ENCODE measurements around the gene SUGP1. TPM values are rescaled to one million over a fixed set of nuclear protein-coding genes. Genes with fewer than 3 reads are reported as not detected.

The SUGP1 gene
- total RNA-seq, 1 donor from 2014 or later: 73.0 TPM

DNA sequence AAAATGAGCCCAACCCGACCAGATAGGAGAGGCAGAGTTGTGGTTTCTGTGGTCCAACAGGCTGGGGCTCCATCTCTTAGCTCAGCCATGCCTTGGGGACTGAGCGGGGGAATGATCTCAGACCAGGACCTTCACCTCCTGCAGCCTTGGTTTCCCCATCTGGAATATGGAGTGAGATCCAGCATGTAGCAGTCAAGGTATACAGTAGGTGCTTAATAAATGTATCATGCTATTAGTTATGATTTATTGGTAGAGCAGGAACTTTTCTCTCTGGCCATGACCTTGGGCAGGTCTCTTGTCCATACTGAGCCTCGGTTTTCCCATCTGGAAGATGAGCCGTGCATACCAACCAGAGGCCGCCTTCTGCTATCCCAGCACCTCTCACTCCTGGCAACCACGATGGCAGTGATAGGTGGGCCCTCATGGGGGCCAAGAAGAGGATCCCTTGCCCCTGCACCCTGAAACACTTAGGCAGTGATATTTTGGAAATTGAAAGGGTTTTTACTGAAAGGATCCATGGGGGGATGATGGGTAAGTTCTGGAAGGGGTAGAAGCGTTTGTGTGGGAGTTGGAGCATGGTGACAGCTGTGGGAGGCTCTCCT, 56.3 kb downstream of the SUGP1 start:
- Mint-ChIP-seq H3K9me3 (no peaks in the 10 kb centered on the region), H3K4me1 (peaks cover 13% of the 10 kb centered on the region), H3K27me3 (peaks cover 27% of the 10 kb centered on the region), H3K36me3 (ENCODE audit: low read depth) (no peaks in the 10 kb centered on the region), H3K27ac (no peak overlapping the region), H3K4me3 (no peak overlapping the region)
- intact Hi-C loops (cut with micrococcal nuclease): no loop called here
- TF ChIP-seq CTCF (IDR thresholded peaks at IDR 0.05): no peak
- POLR2A ChIA-PET: no interaction called here
- CTCF ChIA-PET: no interaction called here
- DNase-seq: no peak
- ATAC-seq (ENCODE audit: low read depth): no peak

DNA sequence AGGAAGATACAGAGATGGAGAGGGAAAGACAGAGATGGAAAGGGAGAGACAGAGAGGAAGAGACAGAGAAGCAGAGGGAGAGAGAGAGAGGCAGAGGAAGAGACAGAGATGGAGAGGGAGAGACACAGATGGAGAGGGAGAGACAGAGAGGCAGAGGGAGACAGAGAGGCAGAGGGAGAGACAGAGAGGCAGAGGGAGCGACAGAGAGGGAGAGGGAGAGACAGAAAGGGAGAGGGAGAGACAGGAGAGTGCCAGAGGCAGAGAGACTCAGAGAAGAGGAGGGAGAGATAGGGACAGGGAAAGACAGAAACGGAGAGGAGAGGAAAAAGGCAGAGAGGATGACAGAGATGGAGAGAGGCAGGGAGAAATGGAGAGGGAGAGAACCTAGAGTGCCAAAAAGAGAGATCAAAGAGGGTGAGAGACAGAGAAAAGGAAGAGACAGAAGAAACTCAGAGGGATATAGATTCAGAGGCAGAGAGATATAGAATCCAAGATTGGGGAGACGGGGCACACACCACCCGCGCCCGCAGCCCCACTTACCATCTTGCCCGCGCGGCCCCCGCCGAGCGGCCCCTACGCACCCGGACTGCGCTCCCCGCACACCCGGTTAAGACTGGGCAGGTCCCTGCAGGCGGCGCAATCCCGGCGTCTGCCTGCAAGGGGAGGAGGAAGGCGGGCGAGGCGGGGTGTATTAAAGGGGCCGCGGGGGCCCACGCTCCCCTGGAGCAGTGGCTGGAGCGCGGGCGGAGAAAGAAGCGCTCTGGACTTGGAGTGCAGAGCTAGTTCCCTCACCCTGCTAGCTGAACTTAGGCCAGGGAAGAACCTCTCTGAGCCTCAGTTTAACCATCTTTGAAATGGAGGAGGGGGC, 57.9 kb downstream of the SUGP1 start:
- peak overlapping the region; percentile 47 for H3K27ac Mint-ChIP-seq
- no peak for ATAC-seq (ENCODE audit: low read depth)
- intact Hi-C loops (cut with micrococcal nuclease): no loop called here
- ChIA-PET POLR2A (interaction anchor here (0.7 kb wide), 3 partner anchors 10 to 343 kb away, joined by 6 to 12 read pairs (median 10); partner anchors contain the start of genes DDX49 and MEF2B), CTCF (no interaction called here)
- no peak for DNase-seq
- H3K27me3 Mint-ChIP-seq: peaks cover 30% of the 10 kb centered on the region
- H3K36me3 Mint-ChIP-seq (ENCODE audit: low read depth): no peaks in the 10 kb centered on the region
- H3K4me3 Mint-ChIP-seq: peak overlapping the region; percentile 56
- no peaks in the 10 kb centered on the region for H3K9me3 Mint-ChIP-seq
- TF ChIP-seq CTCF (IDR thresholded peaks at IDR 0.05): no peak
- peaks cover 13% of the 10 kb centered on the region for H3K4me1 Mint-ChIP-seq

- no peaks in the 10 kb centered on the region for H3K9me3 Mint-ChIP-seq
- no peak for TF ChIP-seq CTCF (IDR thresholded peaks at IDR 0.05)
- intact Hi-C loops (cut with micrococcal nuclease): no loop called here
- peak overlapping the region; percentile 47 for H3K27ac Mint-ChIP-seq
- peak overlapping the region; percentile 56 for H3K4me3 Mint-ChIP-seq
- no peaks in the 10 kb centered on the region for H3K36me3 Mint-ChIP-seq (ENCODE audit: low read depth)
- ChIA-PET CTCF (no interaction called here), POLR2A (interaction anchor here (0.7 kb wide), 4 partner anchors 11 to 342 kb away, joined by 5 to 12 read pairs (median 8); partner anchors contain the start of genes DDX49 and MEF2B)
- DNase-seq (peak; percentile 23), ATAC-seq (ENCODE audit: low read depth) (peak; percentile 80)
- H3K4me1 Mint-ChIP-seq: peaks cover 13% of the 10 kb centered on the region
- peaks cover 35% of the 10 kb centered on the region for H3K27me3 Mint-ChIP-seq
Observed at GRCh38 chr19:19261350-19262189, 58.7 kb downstream of the SUGP1 start.

- ChIA-PET CTCF (no interaction called here), POLR2A (no interaction called here)
- DNase-seq (no peak), ATAC-seq (ENCODE audit: low read depth) (peak; percentile 57)
- H3K9me3 Mint-ChIP-seq: no peaks in the 10 kb centered on the region
- peaks cover 41% of the 10 kb centered on the region for H3K27me3 Mint-ChIP-seq
- peaks cover 13% of the 10 kb centered on the region for H3K4me1 Mint-ChIP-seq
- H3K27ac Mint-ChIP-seq: no peak overlapping the region
- H3K36me3 Mint-ChIP-seq (ENCODE audit: low read depth): no peaks in the 10 kb centered on the region
- intact Hi-C loops (cut with micrococcal nuclease): no loop called here
- peak overlapping the region; percentile 55 for H3K4me3 Mint-ChIP-seq
- no peak for TF ChIP-seq CTCF (IDR thresholded peaks at IDR 0.05)
Observed at GRCh38 chr19:19260417-19261214, 59.7 kb downstream of the SUGP1 start.

Measured in activated B cell treated with CpG ODN at 0.5 μM for 24 hours (primary cell).